HG03097 (cell line): ENCODE measurements around the gene CERS6.
"Not testable (repeated sequence)": the region's sequence is repeated elsewhere in the genome, so short reads cannot be mapped to it uniquely, and the experiment has no call there.

Source experiments
- ATAC-seq: cut with Tn5 transposase; IDR thresholded peaks from one replicate; pipeline ENCODE4 v1.9.1; 2021; ENCODE audit not compliant: unreplicated experiment, low FRiP score

CERS6 gene

DNA sequence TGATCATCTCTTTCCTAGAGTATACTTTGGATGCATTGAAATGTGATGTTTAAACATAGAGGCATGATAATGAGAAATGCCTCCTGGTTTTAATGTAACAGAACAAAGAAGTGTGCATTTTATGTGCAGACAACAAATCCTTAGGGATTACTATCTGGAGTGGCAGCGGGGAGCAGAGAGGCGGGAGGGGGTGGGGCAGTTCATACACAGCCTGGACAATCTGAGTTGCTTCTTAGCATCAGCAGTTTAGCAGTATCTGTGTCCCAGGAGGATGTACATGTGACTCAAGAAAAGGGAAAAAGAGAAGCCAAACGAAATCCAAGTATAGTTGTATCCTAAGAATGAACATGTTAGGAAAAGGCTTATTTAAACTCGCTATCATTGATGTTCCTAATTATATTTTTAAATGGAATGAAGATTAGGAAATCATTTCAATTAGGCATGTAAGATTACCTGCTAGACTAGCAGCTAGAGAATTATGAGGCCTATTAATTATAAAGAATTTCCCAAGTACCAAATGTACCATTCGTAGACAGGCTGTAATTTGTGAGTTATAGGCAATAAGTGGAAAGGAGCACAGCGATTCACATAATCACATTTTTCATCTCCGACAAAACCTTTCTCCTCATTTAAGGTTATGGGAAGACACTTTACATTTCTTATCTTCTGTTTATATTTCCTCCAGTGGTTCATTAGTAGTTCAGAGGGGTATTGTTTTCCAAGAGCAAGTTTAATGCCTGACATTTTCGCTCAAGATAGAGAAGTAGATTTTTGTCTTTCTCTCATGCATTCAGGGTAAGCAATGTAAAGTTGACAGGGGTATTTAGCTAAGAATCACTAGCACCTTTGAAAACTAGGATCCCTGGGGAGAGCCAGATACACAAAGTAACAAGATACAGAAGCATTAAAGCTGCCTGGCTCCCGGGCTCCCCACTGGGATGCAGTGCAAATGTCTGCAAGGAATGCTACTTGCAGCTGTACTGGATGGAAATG lies 205.1 kb downstream of the CERS6 start:
- ATAC-seq = no peak

DNA sequence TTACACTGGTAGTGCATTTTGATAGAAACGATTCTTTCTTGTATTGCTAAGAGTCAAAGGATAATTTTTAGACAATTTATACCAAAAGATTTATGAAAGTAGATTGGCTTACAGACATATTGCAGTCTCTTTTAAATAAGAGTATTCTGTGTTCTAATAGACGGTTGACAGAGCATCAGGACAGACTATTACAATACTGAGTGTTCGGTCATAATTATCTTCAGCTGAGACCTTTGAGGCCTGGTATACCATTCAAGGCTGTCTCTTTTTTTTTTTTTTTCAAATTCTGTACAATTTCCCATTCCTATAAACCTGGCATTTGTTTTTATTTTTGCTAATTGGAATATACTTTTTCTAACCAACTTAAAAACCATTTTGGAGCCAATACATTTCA lies 205.8 kb downstream of the CERS6 start:
- ATAC-seq = no peak

DNA sequence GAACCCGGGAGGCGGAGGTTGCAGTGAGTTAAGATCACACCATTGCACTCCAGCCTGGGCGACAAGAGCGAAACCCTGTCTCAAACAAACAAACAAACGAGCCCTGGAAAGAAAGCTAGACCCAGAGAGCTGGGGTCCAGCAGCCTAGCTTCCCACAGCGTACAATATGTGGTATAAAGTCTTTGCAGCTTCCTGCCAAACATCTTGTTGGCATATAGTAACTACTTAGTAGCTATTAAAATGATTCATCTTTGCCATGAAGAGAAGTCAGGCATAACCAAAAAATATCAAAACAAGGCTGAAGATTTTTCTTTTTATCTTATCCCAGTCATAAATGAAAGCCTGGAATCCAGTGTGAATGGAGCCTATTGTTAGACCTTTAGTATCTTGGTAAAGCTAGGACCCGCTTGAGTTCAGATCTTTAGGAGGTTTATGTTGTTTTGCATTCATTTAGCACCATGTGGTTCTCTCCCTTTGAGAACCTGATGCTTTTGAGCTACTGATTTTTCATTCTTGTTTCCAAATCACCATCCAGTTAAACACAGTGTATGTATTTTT lies 206.7 kb downstream of the CERS6 start:
- ATAC-seq = no peak

DNA sequence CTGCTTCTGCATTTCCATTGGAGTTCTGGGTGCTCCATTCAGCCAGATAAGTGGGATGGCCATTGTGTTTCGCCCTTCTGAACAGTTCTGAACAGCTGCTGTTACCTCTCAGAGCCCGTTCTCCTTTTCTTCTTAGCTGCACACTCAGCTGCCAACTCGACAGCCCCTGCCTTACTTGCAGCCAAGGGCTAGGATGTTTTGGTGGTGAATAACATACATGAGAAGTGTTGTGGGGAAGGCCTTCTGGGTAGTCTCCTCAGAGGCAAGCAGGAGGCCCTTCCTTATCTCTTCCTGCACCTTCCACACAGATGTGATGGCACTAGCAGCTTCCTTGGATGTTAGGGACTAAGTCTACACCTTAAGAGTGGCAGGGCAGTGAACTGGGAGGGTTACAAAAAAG lies 207.9 kb downstream of the CERS6 start:
- ATAC-seq = no peak

DNA sequence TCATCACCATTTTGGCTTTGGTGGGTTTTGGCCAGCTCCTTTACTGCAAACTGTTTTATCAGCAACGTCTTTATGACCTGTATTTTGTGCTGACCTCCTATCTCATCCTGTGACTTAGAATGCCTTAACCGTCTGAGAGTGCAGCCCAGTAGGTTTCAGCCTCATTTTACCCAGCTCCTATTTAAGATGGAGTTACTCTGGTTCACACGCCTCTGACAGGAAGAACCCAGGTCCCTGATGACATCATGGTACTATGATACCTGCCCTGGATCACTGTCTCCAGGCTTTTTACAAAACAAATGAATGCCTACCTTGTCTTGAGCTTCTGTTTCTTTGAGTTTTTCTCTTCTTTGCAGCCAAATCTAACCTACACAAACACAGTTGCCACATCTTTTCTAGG lies 208.6 kb downstream of the CERS6 start:
- not testable (repeated sequence) for ATAC-seq

DNA sequence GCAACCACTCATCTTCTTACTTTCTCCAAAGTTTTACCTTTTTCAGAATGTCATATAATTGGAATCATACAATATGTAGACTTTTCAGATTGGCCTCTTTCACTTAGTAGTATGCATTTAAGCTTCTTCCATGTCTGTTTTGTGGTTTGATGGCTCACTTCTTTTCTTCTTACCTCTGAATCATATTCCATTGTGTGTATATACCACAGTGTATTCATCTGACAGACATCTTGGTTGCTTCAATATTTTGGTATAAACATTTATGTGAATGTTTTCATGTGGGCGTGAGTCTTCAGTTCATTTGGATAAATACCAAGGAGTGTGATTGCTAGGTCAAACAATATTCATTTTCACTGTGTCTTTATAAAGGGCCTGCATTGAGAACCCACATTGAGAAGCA lies 210.3 kb downstream of the CERS6 start:
- ATAC-seq = no peak

DNA sequence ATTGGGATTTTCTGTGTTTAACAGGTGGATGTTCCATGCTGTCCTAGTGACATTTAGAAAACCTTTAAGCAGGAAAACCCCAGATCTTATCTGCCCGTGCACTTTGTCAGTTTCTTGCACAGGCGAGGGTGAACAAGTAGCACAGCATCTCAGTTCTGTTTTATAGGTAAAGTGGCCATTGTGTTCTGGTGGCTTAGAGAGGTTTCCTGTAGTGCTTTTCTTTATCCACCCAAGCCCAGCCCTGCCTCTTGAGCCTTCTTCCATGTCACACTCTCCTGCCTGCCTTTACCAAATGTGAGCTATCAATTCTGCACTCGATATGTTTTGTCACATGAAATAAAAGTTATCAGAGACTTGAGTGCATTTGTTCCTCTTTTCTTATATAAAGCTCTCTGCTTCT lies 211.1 kb downstream of the CERS6 start:
- ATAC-seq = no peak

DNA sequence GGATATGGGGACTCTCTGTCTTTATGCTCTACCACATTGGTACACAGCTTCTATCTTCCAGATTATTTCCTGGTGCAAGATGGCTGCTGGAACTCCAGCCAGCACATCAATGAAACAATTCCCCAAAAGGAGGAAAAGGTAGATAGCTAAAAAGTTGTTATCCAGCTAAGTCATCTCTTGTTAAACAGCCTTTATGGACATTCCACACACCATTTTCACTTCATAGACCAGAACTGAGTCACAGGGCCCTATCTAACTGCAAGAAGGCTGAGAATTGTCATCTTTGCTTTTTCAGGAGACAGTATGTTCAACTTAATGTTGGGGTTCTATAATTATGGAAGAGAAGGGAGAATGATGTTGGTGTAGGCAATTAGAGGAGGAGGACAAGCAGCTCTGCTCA lies 213.1 kb downstream of the CERS6 start:
- no peak for ATAC-seq

DNA sequence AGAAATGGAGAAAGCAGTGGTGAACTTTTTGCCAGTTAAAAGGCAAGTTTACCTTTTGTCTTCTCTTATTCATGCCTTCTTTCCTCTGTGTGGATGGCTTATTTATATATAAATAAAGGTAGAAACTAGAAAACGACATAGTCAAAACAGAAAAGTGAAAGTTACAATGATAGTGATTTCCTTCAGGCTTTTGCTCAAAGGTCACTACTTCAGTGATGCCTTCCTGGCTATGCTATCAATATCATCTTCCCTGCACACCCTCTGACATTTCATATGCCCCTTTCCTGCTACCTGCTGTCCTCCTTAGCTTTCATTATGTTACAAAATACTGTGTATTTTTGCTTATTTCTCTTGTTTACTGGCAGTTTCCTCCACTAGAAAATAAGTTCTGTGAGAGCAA lies 214.4 kb downstream of the CERS6 start:
- ATAC-seq = no peak

DNA sequence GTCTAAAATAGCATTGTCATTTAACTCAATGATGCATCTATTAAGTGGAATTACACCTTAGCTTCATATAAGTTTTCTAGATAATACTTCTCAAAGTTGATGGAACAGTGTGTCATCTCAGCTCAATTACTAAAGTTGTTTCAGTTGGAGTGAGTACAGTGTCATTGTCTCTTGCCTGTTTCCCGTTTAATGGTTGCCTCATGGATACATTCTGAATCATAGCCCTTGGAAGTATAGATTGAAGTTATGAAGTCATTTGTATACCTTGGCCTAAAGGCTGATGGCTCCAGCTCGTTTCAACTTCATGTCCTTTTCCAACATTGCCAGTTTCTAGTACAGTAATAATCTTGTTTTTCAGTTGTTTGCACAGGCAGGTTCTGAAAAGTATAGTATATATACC lies 215.9 kb downstream of the CERS6 start:
- ATAC-seq = no peak

DNA sequence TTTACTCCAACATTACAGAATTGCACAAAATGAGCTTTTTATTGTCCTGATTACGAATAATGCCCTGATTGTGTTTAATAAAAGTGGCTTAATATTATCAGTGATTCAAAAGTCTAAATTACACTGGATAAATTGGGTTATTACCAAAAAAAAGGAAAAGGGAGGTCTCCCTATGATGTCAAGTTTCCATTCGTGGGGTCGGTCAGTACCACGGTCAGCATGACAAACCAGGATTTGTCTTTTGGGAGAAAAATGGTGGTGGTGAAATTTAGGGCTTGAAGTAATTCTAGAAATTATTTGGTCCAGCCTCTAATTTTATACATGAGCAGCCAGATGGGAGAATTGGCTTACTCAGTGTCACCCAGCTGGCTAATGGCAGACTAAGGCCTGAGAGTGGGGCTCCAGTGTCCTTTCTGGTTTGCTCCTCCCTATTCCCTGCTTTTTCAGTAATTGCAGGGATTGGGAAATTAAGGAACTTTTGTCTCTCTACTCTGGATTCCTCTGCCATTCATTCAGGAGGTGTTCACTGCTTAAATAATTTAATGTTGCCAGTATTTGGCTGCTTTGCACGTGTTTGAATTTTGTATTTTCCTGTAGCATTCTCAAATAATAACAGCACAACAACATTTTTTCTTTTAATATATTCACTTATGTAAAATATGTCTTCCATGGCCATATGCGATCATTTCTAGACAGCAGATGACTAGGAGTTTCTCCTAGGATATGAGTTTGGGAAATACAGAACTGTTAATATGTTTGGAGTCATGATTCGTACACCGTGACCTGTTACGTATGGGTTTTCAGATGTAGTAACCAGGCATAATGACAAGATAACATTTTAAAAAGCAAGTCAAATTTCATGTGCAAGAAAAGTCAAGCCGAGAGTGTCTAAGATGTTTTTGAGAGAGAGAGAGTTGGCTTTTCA lies 217.5 kb downstream of the CERS6 start:
- no peak for ATAC-seq

DNA sequence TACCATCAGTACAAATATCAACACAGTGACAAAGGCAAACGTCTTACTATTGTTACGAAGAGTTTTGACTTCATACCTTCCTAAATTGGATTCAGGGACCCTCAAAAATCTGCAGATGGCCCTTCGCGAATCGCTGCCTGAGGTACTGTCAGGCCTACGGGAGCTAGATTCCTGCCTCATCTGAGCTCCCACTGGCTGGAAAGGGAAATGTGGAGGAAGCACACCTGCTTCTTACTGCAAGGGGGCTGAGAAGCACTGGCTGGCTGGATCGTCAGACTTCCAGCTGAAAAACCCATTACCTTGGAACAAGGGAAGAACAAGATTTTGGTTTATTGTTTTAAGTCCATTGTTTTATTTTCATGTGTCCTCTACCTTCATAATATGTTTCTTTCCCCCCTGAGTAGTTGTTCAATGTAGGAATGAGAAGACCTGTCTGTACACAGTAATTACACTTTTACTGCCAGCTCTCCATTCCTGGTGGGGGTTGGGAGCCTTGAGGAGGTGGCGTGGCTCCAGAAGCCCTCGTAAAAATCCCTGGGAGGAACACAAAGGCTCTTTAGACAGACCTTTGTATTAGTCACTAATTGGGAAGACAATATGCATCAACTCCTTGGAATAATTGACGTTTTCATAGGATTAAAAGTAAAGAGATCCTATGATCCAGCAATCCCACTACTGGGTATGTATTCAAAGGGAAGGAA lies 222.2 kb downstream of the CERS6 start:
- ATAC-seq = no peak

DNA sequence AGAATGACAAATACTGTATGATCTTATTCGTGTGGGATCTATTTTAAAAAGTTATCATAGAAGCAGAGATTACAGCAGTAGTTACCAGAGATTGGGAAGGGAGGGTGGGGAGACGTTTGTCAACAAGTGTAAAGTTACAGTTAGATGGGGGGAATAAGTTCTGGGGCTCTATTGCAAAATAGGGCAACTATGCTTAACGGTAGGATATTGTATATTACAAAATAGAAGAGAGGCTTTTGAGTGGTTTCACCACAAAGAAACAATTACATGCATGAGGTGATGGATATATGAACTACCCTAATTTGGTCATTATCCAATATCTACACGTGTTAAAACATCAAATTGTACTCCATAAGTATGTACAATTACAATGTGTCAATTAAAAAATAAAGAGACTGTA lies 223.0 kb downstream of the CERS6 start:
- ATAC-seq = no peak

DNA sequence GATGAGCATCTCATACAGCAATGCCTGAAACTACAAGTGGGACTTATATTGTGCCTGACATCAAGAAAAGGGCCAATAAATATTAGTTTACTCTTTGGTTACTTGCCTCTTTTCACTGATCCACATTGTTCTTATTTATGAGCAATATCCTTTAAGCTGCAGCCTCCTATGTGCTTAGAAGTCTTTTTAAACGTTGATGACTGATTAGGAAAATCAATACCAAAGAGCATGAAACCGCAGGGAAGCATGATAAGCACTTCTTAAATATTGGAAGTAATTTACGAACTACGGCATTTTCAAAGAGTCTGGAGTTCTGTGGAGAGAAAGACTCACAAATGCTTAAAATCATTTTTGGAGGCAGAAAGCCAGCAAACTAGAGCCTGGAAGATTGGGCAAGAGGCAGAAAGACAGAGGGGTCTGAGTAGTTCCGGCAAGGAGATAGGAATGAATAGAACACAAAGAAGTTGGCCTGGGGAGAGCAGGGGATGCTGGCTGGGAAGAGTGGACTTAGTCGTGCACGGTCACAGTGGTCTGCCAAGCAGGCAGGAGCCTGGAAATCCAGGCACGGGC lies 223.8 kb downstream of the CERS6 start:
- ATAC-seq = no peak

DNA sequence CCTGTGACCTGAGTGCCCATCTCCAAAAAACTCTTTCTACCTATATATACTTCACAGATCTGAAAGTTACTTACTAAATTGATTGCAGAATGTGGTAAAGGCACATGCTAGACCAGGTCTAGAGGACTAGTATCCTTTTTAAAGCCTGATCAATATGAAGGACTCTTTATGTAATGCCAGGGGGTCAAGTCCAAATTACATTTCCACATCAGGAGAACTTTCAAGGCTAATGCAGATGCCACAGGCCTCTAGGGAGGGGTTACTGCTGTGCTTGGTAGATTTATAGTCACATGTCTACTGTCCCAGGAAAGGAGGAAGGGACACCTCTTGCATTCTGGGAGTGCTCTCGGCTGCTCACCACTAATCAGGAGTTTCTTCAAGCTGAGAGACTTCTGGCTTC lies 227.9 kb downstream of the CERS6 start:
- ATAC-seq = no peak

DNA sequence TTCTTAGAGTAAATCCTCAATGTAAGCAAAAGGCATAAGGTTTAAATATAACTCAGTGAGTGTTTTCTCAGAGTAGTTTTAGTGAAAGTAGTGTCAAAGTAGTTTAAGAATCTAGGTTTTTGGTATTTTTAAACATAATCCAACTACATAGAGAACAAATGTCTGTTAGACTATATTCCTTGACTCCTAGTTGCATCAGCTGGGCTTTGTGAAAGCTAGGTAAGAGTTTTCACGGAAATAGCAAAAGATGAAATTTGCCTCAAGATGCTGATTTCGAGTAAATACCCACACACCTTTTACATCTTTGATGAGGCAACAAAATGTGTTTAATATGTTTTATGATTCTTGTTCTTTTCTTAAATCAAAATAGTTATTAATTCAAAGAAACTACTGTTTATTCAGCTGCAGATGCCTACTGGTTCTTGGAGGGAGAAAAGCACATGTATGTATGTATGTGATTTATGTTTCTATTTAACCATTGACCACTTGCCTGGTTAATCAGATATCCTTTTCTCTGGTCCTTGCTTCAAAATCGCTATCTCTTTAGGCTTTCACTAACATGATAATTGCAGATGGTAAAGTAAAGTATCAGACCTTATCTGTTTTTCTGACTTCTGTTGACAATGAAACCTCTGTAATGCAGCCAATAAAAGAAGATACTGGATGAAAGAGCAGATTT lies 229.0 kb downstream of the CERS6 start:
- ATAC-seq = no peak

DNA sequence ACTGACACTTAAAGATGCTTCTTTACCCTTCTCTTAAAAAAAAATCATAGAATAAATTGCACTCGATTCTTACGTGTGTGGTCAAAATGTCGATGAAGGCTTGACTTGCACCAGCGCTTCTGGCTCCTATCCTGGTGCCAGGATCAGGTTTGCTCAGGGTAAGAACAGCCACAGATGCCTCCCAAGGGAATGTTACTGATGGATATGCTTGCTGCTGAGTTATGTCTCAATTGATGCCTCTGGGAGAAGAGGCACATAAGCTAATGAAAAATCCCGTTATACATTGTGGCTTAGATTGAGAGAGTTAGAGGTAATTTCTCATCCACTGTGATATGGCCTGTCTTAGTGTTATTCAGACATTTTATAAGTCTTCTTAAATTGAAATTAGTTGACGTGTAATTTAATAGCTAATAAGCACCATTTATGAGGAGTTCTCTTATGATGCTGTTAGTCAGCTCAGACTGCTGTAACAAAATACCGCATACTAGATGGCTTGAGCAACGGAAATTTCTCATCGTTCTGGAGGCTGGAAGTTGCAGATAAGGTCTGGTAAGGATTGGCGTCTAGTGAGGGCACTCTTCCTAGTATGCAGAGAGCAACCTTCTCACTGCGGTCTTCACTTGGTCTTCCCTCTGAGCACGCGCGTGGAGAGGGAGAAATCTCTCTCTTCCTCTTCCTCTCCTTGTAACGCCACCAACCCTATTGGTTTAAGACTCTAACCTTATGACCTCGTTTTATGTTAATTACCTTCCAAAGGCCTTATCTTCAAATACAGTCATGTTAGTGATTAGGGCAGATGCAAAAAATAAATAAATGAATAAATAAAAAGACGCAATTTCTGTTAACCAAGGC lies 229.8 kb downstream of the CERS6 start:
- no peak for ATAC-seq

DNA sequence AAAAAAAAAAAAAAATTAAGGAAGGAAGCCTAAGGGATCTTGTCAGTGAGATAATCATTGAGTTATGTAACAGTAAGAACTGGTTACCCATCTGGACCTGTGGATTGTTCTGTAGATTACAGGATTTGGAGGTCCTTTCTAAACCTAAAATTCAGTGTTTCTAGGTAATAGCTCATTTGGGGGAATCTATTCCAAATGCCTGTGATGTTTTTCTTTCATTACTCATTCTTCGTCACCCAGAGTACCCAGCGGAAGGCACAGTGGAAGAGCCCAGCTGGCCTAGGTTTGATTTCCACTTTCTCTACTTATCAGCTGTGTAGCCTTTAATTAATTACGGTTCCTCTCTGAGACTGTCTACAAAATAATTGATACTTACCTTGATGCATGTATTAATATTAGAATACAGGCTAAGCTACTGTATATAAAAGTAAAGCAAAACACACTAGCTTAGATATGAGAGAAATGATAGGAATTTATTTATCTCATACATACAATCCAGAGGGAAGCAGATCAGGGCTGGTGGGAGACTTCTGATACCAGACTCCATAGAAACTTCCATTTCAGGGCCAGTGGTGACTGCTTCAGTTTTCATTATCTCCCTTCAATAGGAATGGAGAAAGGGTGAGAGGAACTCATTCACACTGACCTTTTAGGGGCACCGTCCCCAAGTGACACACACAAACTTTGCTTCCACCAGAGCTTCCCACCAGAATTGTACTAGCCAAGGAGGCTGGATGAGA lies 230.6 kb downstream of the CERS6 start:
- ATAC-seq = no peak
